Tibial artery (tissue), 4 donors: Measurements from ENCODE around the gene PRCP.
A peak's percentile ranks its signal among the peaks of the same experiment; 100 is the strongest.

ENCODE experiments used
- DNase-seq, 2 donors: peaks; one replicate each; pipeline ENCODE4 v3.0.0-alpha.2; 2019
- H3K27ac ChIP-seq, 2 donors: fragments of 200-600 bp; sonication (generic) in 1 of 2; 1 replicate in 1 of 2; 2 replicates in 1 of 2; pipeline ENCODE4 v1.5.1; 2018 to 2019; ENCODE audit warnings: mild to moderate bottlenecking in 1 of 2
- H3K27me3 ChIP-seq, 2 donors: fragments of 200-600 bp; sonication (generic) in 1 of 2; one replicate each; pipeline versions ENCODE4 v1.5.1 to v1.6.0; 2016 to 2019
- H3K36me3 ChIP-seq, 3 donors: fragments of 200-600 bp; sonication (generic) in 2 of 3; one replicate each; pipeline ENCODE4 v1.5.1; 2016 to 2019; ENCODE audit warnings: mild to moderate bottlenecking in 2 of 3
- H3K4me1 ChIP-seq, 4 donors: fragments of 200-600 bp; sonication (generic) in 2 of 4; 1 replicate in 3 of 4; 2 replicates in 1 of 4; pipeline ENCODE4 v1.5.1; 2016 to 2019
- H3K4me3 ChIP-seq, 2 donors: fragments of 200-600 bp; sonication (generic) in 1 of 2; 1 replicate in 1 of 2; 2 replicates in 1 of 2; pipeline ENCODE4 v1.5.1; 2018 to 2019; ENCODE audit warnings: mild to moderate bottlenecking in 2 of 2
- H3K9me3 ChIP-seq, 3 donors: fragments of 200-600 bp; sonication (generic) in 1 of 3; one replicate each; pipeline ENCODE4 v1.5.1; 2016 to 2019
- CTCF ChIP-seq, 2 experiments: fragments of 200-600 bp in 1 of 2; fragments of 450-650 bp in 1 of 2; IDR thresholded peaks; one replicate each; pipeline ENCODE4 v1.5.1; 2017 to 2019; ENCODE audit warnings: antibody characterized with exemption in 2 of 2, mild to moderate bottlenecking in 1 of 2, moderate library complexity in 1 of 2
- intact Hi-C: fragments of 100-400 bp; cut with DNase I; formaldehyde crosslinking; loops from one replicate; pipeline ENCODE4 v1.15.0; 2023; ENCODE audit warnings: low total_unique reads

The PRCP gene

GRCh38 chr11:82873919-82874333 lies 26.3 kb downstream of the PRCP start:
- intact Hi-C loops = no loop called here
- H3K27ac ChIP-seq = no peak overlapping the region
- TF ChIP-seq CTCF (IDR thresholded peaks at IDR 0.05) = no peak
- DNase-seq = no peak
- H3K36me3 ChIP-seq = no peaks in the 10 kb centered on the region
- H3K4me3 ChIP-seq = no peak overlapping the region
- H3K27me3 ChIP-seq = no peaks in the 10 kb centered on the region
- peaks cover 0 to 12% (median 4%) of the 10 kb centered on the region in 4 donors for H3K4me1 ChIP-seq
- no peaks in the 10 kb centered on the region for H3K9me3 ChIP-seq

GRCh38 chr11:82872377-82873150 lies 27.7 kb downstream of the PRCP start:
- DNase-seq = no peak

GRCh38 chr11:82871646-82872045 lies 28.6 kb downstream of the PRCP start:
- Histone ChIP-seq H3K27ac (no peak overlapping the region), H3K4me3 (no peak overlapping the region), H3K4me1 (peaks cover 0 to 12% (median 9%) of the 10 kb centered on the region in 4 donors), H3K27me3 (no peaks in the 10 kb centered on the region), H3K36me3 (no peaks in the 10 kb centered on the region), H3K9me3 (no peaks in the 10 kb centered on the region)
- DNase-seq = no peak
- intact Hi-C loops = no loop called here
- TF ChIP-seq CTCF (IDR thresholded peaks at IDR 0.05) = no peak

More at GRCh38 chr11:82872377-82873150, 27.7 kb downstream of the PRCP start:
- Histone ChIP-seq H3K27me3 (no peaks in the 10 kb centered on the region), H3K4me3 (no peak overlapping the region), H3K4me1 (peaks cover 0 to 12% (median 6%) of the 10 kb centered on the region in 4 donors), H3K9me3 (no peaks in the 10 kb centered on the region), H3K36me3 (no peaks in the 10 kb centered on the region), H3K27ac (no peak overlapping the region)
- TF ChIP-seq CTCF (IDR thresholded peaks at IDR 0.05) = no peak
- intact Hi-C loops = no loop called here

GRCh38 chr11:82869657-82870056 lies 30.6 kb downstream of the PRCP start:
- Histone ChIP-seq H3K36me3 (no peaks in the 10 kb centered on the region), H3K27ac (peak overlapping the region in 1 of 2 donors; percentile 7), H3K4me1 (peaks cover 0 to 15% (median 9%) of the 10 kb centered on the region in 4 donors), H3K9me3 (no peaks in the 10 kb centered on the region), H3K27me3 (no peaks in the 10 kb centered on the region), H3K4me3 (no peak overlapping the region)
- TF ChIP-seq CTCF (IDR thresholded peaks at IDR 0.05) = no peak
- DNase-seq = peak in 1 of 2 donors; percentile 47
- intact Hi-C loops = no loop called here

DNA sequence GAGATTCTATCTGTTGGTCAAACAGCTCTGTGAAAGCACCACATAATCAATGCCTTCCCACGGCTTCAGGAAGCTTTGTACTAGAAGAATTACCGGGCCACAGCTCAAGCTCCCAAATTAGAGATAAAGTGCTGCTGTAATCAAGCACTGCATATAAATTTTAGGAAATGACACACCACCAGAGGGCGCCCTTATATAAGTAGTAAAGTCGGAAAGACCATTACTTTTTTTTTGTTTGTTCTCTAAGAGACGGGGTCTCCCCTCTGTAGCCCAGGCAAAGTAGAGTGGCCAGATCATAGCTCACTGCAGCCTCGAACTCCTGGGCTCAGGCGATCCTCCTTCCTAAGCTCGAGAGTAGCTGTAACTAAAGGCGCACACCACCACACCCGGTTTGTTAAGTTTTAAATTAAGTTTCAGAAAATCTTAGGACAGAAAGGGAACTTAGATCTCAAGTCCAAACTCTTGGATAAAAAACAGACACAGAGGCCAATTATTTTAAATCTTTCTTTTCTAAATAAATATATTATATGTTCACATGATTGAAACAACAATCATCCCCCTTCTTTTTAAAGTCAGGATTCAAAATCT lies 32.6 kb downstream of the PRCP start:
- Histone ChIP-seq H3K4me3 (peak overlapping the region in 1 of 2 donors; percentile 10), H3K9me3 (no peaks in the 10 kb centered on the region), H3K4me1 (peaks cover 0 to 26% (median 9%) of the 10 kb centered on the region in 4 donors), H3K27me3 (no peaks in the 10 kb centered on the region), H3K27ac (no peak overlapping the region), H3K36me3 (no peaks in the 10 kb centered on the region)
- DNase-seq = peak; percentile 73 to 85
- TF ChIP-seq CTCF (IDR thresholded peaks at IDR 0.05) = peak; percentile 68 to 69
- intact Hi-C loops = no loop called here
